T-helper 1 cell treated with Interleukin-12 subunit alpha and Interleukin-12 subunit beta and Interleukin-4 antibody, amounts not matched to agents 30 μg/mL and 1 μg/mL, for 36 hours (primary cell): ENCODE data around the gene PLCH1.

Source experiments
- H3K27ac Mint-ChIP-seq: one replicate; pipeline ENCODE4 v1.8.0; 2021; ENCODE audit warnings: mild to moderate bottlenecking, mixed read lengths
- H3K27me3 Mint-ChIP-seq: one replicate; pipeline ENCODE4 v1.8.0; 2021; ENCODE audit warnings: low read depth, mixed read lengths
- H3K36me3 Mint-ChIP-seq: one replicate; pipeline ENCODE4 v1.8.0; 2021; ENCODE audit warnings: low read depth, mixed read lengths
- H3K4me1 Mint-ChIP-seq: one replicate; pipeline ENCODE4 v1.8.0; 2021; ENCODE audit warnings: low read depth, mixed read lengths
- H3K4me3 Mint-ChIP-seq: one replicate; pipeline ENCODE4 v1.8.0; 2021; ENCODE audit warnings: mild to moderate bottlenecking, moderate library complexity, mixed read lengths
- H3K9me3 Mint-ChIP-seq: one replicate; pipeline ENCODE4 v1.8.0; 2021; ENCODE audit warnings: mixed read lengths

PLCH1 gene

GRCh38 chr3:155326901-155327300 is 418.0 kb downstream of the PLCH1 start:
- Mint-ChIP-seq H3K9me3 (no peaks in the 10 kb centered on the region), H3K27ac (no peak overlapping the region), H3K4me3 (no peak overlapping the region), H3K36me3 (no peaks in the 10 kb centered on the region), H3K27me3 (no peaks in the 10 kb centered on the region), H3K4me1 (no peaks in the 10 kb centered on the region)

GRCh38 chr3:155326244-155326643 is 418.6 kb downstream of the PLCH1 start:
- H3K4me3 Mint-ChIP-seq: no peak overlapping the region
- H3K4me1 Mint-ChIP-seq: no peaks in the 10 kb centered on the region
- no peak overlapping the region for H3K27ac Mint-ChIP-seq
- H3K27me3 Mint-ChIP-seq: no peaks in the 10 kb centered on the region
- H3K36me3 Mint-ChIP-seq: no peaks in the 10 kb centered on the region
- no peaks in the 10 kb centered on the region for H3K9me3 Mint-ChIP-seq
